SK-N-SH treated with all-trans-retinoic acid at 6 μM for 48 hours (cell line): Measurements from ENCODE around the gene PIP5K1C.

Source experiments
- ATAC-seq: fragments of 200-7000 bp; cut with Tn5 transposase; 3 replicates; pipeline ENCODE4 v1.9.1; 2020; ENCODE audit warnings: mild to moderate bottlenecking, moderate library complexity
- ARNTL ChIP-seq: fragments of 450-650 bp; formaldehyde crosslinking; IDR thresholded peaks from 2 replicates; pipeline ENCODE4 v1.5.0; 2020; ENCODE audit warnings: low read depth, mild to moderate bottlenecking, moderate library complexity, borderline replicate concordance
- BACH2 ChIP-seq: fragments of 250-450 bp; sonication (Bioruptor Pico); IDR thresholded peaks from 2 replicates; pipeline ENCODE4 v1.9.0; 2021; ENCODE audit warnings: mild to moderate bottlenecking, borderline replicate concordance
- CREB5 ChIP-seq: fragments of 250-450 bp; sonication (Bioruptor Pico); IDR thresholded peaks from 2 replicates; pipeline ENCODE4 v1.5.1; 2020; ENCODE audit warnings: low read depth, mild to moderate bottlenecking, moderate library complexity
- CSDC2 ChIP-seq: fragments of 250-450 bp; sonication (Bioruptor Pico); IDR thresholded peaks from 2 replicates; pipeline ENCODE4 v1.5.0; 2020; ENCODE audit warnings: mild to moderate bottlenecking, moderate library complexity
- ESRRG ChIP-seq: fragments of 250-450 bp; sonication (Bioruptor Pico); IDR thresholded peaks from 2 replicates; pipeline ENCODE4 v1.6.1; 2021; ENCODE audit warnings: mild to moderate bottlenecking
- ISL1 ChIP-seq: fragments of 250-450 bp; sonication (Bioruptor Pico); IDR thresholded peaks from 2 replicates; pipeline ENCODE4 v2.1.2; 2022; ENCODE audit warnings: mild to moderate bottlenecking, moderate library complexity
- POU6F1 ChIP-seq: fragments of 250-450 bp; sonication (Bioruptor Pico); IDR thresholded peaks from 2 replicates; pipeline ENCODE4 v1.8.0; 2021; ENCODE audit warnings: low read depth, mild to moderate bottlenecking, moderate library complexity, borderline replicate concordance
- PPARA ChIP-seq: fragments of 250-450 bp; sonication (Bioruptor Pico); IDR thresholded peaks from 2 replicates; pipeline ENCODE4 v1.5.0; 2020; ENCODE audit warnings: mild to moderate bottlenecking, borderline replicate concordance
- RARB ChIP-seq: fragments of 250-450 bp; sonication (Bioruptor Pico); IDR thresholded peaks from 2 replicates; pipeline ENCODE4 v1.8.0; 2021; ENCODE audit warnings: mild to moderate bottlenecking, moderate library complexity
- SNAI2 ChIP-seq: fragments of 250-450 bp; sonication (Bioruptor Pico); IDR thresholded peaks from 2 replicates; pipeline ENCODE4 v1.5.0; 2020; ENCODE audit warnings: mild to moderate bottlenecking, moderate library complexity
- TCF4 ChIP-seq: fragments of 250-450 bp; sonication (Bioruptor Pico); IDR thresholded peaks from 2 replicates; pipeline ENCODE4 v1.8.0; 2021; ENCODE audit warnings: mild to moderate bottlenecking, moderate library complexity, borderline replicate concordance
- TOX ChIP-seq: fragments of 250-450 bp; sonication (Bioruptor Pico); IDR thresholded peaks from 2 replicates; pipeline ENCODE4 v1.8.0; 2021; ENCODE audit warnings: mild to moderate bottlenecking, moderate library complexity, borderline replicate concordance
- ZC3H10 ChIP-seq: fragments of 250-450 bp; sonication (Bioruptor Pico); IDR thresholded peaks from 2 replicates; pipeline ENCODE4 v1.5.1; 2021; ENCODE audit warnings: mild to moderate bottlenecking, moderate library complexity
- ZFP30 ChIP-seq: fragments of 450-650 bp; formaldehyde crosslinking; IDR thresholded peaks from 2 replicates; pipeline ENCODE4 v1.5.0; 2022; ENCODE audit warnings: mild to moderate bottlenecking, moderate library complexity
- ZNF565 ChIP-seq: fragments of 450-650 bp; formaldehyde crosslinking; conservative IDR thresholded peaks from 2 replicates; pipeline ENCODE4 v1.5.0; 2020; ENCODE audit warnings: low read depth, mild to moderate bottlenecking, moderate library complexity
- ZNF70 ChIP-seq: fragments of 450-650 bp; formaldehyde crosslinking; IDR thresholded peaks from 2 replicates; pipeline ENCODE4 v1.5.0; 2020; ENCODE audit warnings: mild to moderate bottlenecking, moderate library complexity
- ZNF8 ChIP-seq: fragments of 450-650 bp; formaldehyde crosslinking; IDR thresholded peaks from 2 replicates; pipeline ENCODE4 v1.5.0; 2020; ENCODE audit warnings: mild to moderate bottlenecking, moderate library complexity
- TF ChIP-seq, protein P1 (sequence below): fragments of 250-450 bp; sonication (Bioruptor Pico); IDR thresholded peaks from 2 replicates; pipeline ENCODE4 v1.5.0; 2020; ENCODE audit warnings: mild to moderate bottlenecking, moderate library complexity
- TF ChIP-seq, protein P2 (sequence below): fragments of 250-450 bp; sonication (Bioruptor Pico); IDR thresholded peaks from 2 replicates; pipeline ENCODE4 v1.8.0; 2020; ENCODE audit warnings: mild to moderate bottlenecking, moderate library complexity, borderline replicate concordance
- TF ChIP-seq, protein P3 (sequence below): fragments of 250-450 bp; sonication (Bioruptor Pico); IDR thresholded peaks from 2 replicates; pipeline ENCODE4 v1.5.1; 2021; ENCODE audit warnings: mild to moderate bottlenecking, moderate library complexity

PIP5K1C gene

GRCh38 chr19:3636506-3636905 is 63.8 kb downstream of the PIP5K1C start:
- TF ChIP-seq ZNF565, result no peak
- ATAC-seq, result no peak

- no peak for TF ChIP-seq ZNF8 (CRISPR knock-in tag)
- no peak for TF ChIP-seq ZFP30
- TF ChIP-seq, protein P1, sequence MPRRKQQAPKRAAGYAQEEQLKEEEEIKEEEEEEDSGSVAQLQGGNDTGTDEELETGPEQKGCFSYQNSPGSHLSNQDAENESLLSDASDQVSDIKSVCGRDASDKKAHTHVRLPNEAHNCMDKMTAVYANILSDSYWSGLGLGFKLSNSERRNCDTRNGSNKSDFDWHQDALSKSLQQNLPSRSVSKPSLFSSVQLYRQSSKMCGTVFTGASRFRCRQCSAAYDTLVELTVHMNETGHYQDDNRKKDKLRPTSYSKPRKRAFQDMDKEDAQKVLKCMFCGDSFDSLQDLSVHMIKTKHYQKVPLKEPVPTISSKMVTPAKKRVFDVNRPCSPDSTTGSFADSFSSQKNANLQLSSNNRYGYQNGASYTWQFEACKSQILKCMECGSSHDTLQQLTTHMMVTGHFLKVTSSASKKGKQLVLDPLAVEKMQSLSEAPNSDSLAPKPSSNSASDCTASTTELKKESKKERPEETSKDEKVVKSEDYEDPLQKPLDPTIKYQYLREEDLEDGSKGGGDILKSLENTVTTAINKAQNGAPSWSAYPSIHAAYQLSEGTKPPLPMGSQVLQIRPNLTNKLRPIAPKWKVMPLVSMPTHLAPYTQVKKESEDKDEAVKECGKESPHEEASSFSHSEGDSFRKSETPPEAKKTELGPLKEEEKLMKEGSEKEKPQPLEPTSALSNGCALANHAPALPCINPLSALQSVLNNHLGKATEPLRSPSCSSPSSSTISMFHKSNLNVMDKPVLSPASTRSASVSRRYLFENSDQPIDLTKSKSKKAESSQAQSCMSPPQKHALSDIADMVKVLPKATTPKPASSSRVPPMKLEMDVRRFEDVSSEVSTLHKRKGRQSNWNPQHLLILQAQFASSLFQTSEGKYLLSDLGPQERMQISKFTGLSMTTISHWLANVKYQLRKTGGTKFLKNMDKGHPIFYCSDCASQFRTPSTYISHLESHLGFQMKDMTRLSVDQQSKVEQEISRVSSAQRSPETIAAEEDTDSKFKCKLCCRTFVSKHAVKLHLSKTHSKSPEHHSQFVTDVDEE (CRISPR knock-in tag), result no peak
- TF ChIP-seq RARB, result no peak
- no peak for TF ChIP-seq ZNF70 (CRISPR knock-in tag)
- no peak for TF ChIP-seq BACH2
- no peak for TF ChIP-seq ESRRG
- no peak for TF ChIP-seq CREB5 (CRISPR knock-in tag)
- no peak for TF ChIP-seq TCF4 (CRISPR knock-in tag)
- no peak for TF ChIP-seq ZC3H10 (CRISPR knock-in tag)
- no peak for ATAC-seq
Measured at GRCh38 chr19:3634496-3635045, 65.7 kb downstream of the PIP5K1C start.

- ATAC-seq, result no peak
- TF ChIP-seq ZC3H10 (CRISPR knock-in tag) (no peak), BACH2 (no peak), TCF4 (CRISPR knock-in tag) (no peak), CSDC2 (CRISPR knock-in tag) (no peak), ESRRG (no peak), RARB (no peak), CREB5 (CRISPR knock-in tag) (no peak)
Measured at GRCh38 chr19:3633559-3633988, 66.7 kb downstream of the PIP5K1C start.

- TF ChIP-seq ESRRG (no peak), ZC3H10 (CRISPR knock-in tag) (no peak), CSDC2 (CRISPR knock-in tag) (no peak), ZNF8 (CRISPR knock-in tag) (no peak)
- no peak for ATAC-seq
Measured at GRCh38 chr19:3632739-3633558, 67.3 kb downstream of the PIP5K1C start.

GRCh38 chr19:3632098-3632497 is 68.2 kb downstream of the PIP5K1C start:
- no peak for ATAC-seq
- TF ChIP-seq TOX (CRISPR knock-in tag) (no peak), ARNTL (no peak), POU6F1 (CRISPR knock-in tag) (no peak), ZNF8 (CRISPR knock-in tag) (no peak), ZC3H10 (CRISPR knock-in tag) (no peak), ISL1 (CRISPR knock-in tag) (no peak), ZFP30 (no peak), ZNF565 (no peak), ESRRG (no peak), CSDC2 (CRISPR knock-in tag) (no peak), SNAI2 (CRISPR knock-in tag) (no peak), PPARA (CRISPR knock-in tag) (no peak)
- TF ChIP-seq, protein P2, sequence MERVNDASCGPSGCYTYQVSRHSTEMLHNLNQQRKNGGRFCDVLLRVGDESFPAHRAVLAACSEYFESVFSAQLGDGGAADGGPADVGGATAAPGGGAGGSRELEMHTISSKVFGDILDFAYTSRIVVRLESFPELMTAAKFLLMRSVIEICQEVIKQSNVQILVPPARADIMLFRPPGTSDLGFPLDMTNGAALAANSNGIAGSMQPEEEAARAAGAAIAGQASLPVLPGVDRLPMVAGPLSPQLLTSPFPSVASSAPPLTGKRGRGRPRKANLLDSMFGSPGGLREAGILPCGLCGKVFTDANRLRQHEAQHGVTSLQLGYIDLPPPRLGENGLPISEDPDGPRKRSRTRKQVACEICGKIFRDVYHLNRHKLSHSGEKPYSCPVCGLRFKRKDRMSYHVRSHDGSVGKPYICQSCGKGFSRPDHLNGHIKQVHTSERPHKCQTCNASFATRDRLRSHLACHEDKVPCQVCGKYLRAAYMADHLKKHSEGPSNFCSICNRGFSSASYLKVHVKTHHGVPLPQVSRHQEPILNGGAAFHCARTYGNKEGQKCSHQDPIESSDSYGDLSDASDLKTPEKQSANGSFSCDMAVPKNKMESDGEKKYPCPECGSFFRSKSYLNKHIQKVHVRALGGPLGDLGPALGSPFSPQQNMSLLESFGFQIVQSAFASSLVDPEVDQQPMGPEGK (CRISPR knock-in tag), result no peak
- TF ChIP-seq, protein P3, sequence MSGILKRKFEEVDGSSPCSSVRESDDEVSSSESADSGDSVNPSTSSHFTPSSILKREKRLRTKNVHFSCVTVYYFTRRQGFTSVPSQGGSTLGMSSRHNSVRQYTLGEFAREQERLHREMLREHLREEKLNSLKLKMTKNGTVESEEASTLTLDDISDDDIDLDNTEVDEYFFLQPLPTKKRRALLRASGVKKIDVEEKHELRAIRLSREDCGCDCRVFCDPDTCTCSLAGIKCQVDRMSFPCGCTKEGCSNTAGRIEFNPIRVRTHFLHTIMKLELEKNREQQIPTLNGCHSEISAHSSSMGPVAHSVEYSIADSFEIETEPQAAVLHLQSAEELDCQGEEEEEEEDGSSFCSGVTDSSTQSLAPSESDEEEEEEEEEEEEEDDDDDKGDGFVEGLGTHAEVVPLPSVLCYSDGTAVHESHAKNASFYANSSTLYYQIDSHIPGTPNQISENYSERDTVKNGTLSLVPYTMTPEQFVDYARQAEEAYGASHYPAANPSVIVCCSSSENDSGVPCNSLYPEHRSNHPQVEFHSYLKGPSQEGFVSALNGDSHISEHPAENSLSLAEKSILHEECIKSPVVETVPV (CRISPR knock-in tag), result no peak
